GM12874 (cell line): ENCODE measurements around the gene ODR4.
A peak's percentile ranks its signal among the peaks of the same experiment; 100 is the strongest.

Source experiments
- CTCF ChIP-seq: IDR thresholded peaks from 2 replicates; pipeline ENCODE4 v1.5.1; 2011; ENCODE audit warnings: low read depth, mild to moderate bottlenecking, control low read depth, low read length, moderate library complexity; ENCODE audit not compliant: insufficient read depth

The ODR4 gene

DNA sequence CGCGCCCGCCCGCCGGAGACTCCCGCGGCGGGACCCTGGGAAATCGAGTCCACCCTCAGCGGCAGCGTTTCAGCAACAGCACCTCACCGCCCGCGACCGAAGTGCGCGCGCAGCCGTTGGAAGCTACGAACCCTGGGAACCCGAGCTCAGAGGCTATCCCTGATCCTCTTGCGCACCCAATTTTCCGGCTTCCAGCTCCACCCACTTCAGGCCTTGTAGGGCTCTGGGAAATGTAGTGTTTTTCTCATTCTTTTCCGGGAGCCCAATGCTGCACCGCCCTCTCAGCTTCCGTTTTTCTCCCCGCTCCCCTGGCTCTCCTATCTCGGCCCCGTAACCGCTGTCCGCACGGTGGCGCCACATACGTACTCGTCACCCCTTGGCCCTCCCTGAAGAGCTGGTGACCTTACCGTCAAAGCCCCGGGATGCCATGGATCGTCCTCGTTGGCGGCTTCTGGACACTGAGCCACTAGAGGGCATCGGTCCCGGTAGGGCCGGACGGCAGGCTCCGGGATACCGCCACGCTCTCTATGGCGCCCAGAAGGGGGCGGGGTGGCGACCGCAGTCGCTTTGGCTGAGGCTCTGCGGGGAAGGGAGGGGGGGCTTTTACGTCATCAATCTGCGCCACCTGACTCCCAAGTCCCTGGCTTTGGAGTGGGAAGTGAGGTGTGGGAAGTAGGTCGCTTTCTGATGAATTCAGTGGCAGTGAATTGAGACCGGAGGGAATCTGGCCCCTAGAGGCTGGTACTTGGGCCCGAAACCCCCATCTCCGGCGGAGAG lies at the start of gene ODR4, which contains the start of gene TPR:
Gene ODR4 (plus strand): TSS at position 687 of the 777 bp plus-strand sequence. CDS start 3,948 bp downstream, outside the sequence.
Gene TPR (minus strand): TSS at position 102 of the 777 bp plus-strand sequence. CDS start 225 bp downstream, outside the sequence.
- TF ChIP-seq CTCF, result peak; percentile 90

- no peak for TF ChIP-seq CTCF
Observed at GRCh38 chr1:186326009-186326408, 49.6 kb upstream of the ODR4 start.

DNA sequence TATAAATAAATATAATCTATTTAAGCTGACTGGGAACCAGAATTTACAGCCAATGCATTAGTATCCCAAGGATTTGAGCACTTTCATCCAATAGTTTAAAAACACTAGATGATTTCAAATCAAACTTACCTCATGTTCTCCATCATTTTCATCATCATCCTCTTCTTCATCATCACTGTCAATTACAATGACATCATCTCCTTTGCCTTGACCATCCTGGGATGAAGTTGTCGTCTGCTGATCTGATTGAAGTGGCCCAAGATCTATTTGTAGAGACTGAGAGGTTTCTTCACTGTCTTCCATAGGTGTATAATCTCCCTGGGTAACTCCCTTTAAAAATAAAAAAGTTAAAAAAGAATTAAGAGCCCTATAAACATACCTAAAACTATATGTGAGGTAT lies 48.3 kb upstream of the ODR4 start:
- TF ChIP-seq CTCF, result no peak

DNA sequence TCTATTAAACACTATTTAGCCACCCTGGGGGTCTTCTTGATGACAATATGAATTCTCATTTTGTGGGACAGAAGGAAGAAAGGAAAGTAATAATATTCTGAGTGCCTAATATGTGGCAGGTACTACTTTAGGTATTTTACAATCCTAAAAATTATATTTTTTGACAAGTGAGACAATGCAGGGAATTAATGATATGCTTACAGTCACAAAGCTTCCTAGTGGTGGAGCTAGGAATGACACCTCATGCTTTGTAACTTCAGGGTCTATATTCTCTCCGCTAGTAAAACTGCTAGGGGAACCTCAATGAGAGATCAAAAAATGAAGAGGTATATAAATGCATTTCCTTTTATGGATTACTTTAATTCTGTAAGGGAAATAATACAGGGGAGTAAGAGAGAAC lies 44.9 kb upstream of the ODR4 start:
- peak; percentile 37; the same call in 1 of the 2 replicates for TF ChIP-seq CTCF

- no peak for TF ChIP-seq CTCF
Observed at GRCh38 chr1:186337554-186337953, 38.1 kb upstream of the ODR4 start.

- TF ChIP-seq CTCF, result no peak
Observed at GRCh38 chr1:186340772-186341171, 34.9 kb upstream of the ODR4 start.

- TF ChIP-seq CTCF, result no peak
Observed at GRCh38 chr1:186374303-186375151, 1.1 kb upstream of the ODR4 start.
